GM18861 (cell line): Measurements from ENCODE around the gene ERN2.

Experiments used
- ATAC-seq: cut with Tn5 transposase; IDR thresholded peaks from one replicate; pipeline ENCODE4 v1.9.1; 2021; ENCODE audit not compliant: unreplicated experiment

ERN2 gene

DNA sequence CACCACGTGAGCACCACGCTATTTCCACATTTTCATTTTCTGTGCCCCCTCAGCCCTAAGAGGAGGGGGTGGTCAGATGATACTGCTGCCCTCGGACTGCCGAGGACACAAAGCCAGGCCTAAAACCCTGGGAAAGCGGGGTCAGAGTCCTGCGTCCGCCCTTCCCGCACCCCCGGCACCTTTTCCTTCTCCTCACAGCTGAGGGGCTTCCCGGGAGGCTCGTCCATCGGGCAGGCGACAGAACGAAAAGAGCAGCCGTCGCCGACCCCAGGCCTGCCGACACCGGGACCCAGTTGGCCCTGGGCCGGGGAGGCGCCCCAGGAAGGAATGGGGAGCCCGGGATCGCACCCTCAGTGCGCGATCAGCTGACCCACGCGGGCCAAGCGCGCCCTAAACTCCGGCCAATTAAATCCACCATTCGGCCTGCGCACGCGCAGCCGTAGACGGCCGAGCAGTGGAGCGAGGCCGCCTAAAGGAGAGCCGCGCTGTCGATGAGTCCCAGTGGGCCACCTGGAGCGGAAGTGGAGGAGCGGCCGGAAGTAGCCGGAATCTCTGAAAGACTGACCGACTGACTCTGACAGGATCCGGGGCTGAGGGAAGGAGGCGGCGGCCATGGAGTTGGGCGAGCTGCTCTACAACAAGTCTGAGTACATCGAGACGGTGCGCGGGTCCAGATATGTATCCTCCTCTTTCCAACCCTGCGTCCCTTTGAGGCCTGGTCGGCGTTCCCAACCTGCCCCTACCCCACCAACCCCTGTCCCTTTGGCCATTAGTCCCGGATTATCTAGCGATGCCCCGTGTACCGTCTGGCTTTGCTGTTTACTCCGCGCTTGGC lies 71.9 kb downstream of the ERN2 start, which contains the start of the genes DCTN5 and PALB2:
TSS of gene DCTN5 (plus strand) at position 536 of the 835 bp plus-strand sequence. CDS start at position 613, 77 bp downstream.
TSS of gene PALB2 (minus strand) at position 380 of the 835 bp plus-strand sequence. CDS start at position 227, 153 bp downstream.
- peak; percentile 98 for ATAC-seq

DNA sequence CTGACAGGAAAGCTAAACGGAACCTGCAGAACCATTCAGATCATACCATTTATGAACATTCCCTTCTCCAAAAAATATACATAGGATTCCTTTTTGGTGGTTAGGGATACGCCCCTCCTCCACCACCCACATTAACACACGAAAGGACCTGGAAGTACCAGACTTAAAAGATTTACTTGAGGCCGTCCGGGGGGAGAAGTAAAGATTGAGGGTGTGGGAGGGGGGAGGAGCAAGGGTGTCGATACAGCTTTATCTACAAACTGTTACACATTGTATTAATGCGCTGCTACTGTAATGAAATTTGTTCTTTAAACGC lies 72.4 kb downstream of the ERN2 start:
- no peak for ATAC-seq
